Cardiac muscle cell (in vitro differentiated cells and primary cell): ENCODE data around the gene ELAVL2. TPM values are rescaled to one million over a fixed set of nuclear protein-coding genes. Genes with fewer than 3 reads are reported as not detected.

ENCODE experiments used
- DNase-seq, 2 donors: peaks; one replicate each; pipeline versions ENCODE4 v3.0.0 to v3.0.0-alpha.2; 2010 to 2017; ENCODE audit warnings: low read depth in 1 of 2, low spot score in 1 of 2
- H3K27ac ChIP-seq: fragments of 200-600 bp; sonication (generic); 2 replicates; pipeline ENCODE4 v1.5.1; 2016
- H3K27me3 ChIP-seq: fragments of 200-600 bp; sonication (generic); 2 replicates; pipeline ENCODE4 v1.6.0; 2016; ENCODE audit warnings: control low read depth
- H3K36me3 ChIP-seq: fragments of 200-600 bp; sonication (generic); 2 replicates; pipeline ENCODE4 v1.5.1; 2016; ENCODE audit warnings: control low read depth
- H3K4me1 ChIP-seq: fragments of 200-600 bp; sonication (generic); 2 replicates; pipeline ENCODE4 v1.8.1; 2017; ENCODE audit warnings: low read depth, mild to moderate bottlenecking, mixed run types
- H3K4me3 ChIP-seq: fragments of 200-600 bp; sonication (generic); 2 replicates; pipeline ENCODE4 v1.5.1; 2016; ENCODE audit warnings: mild to moderate bottlenecking
- H3K9me3 ChIP-seq: fragments of 200-600 bp; sonication (generic); 2 replicates; pipeline ENCODE4 v1.5.1; 2017; ENCODE audit warnings: low read depth, mild to moderate bottlenecking, control low read depth
- polyA plus RNA-seq: library from polyadenylated mRNA; unstranded; fragments of >200 nt; fragmentation: Nextera tagmentation; extraction: Ambion mirVana; gene quantifications from 2 replicates; pipeline ENCODE4 v1.2.1, GENCODE V29; 2016
- total RNA-seq: library from RNA; depleted of rRNA; stranded (reverse); fragments of >200 nt; gene quantifications from 2 replicates; pipeline ENCODE4 v1.2.3, GENCODE V29; 2016
- TF ChIP-seq, protein P1 (sequence below): IDR thresholded peaks from 2 replicates; pipeline ENCODE4 v1.5.1; 2012; ENCODE audit warnings: low read depth, mild to moderate bottlenecking, low read length

ELAVL2 gene
- total and polyA plus RNA-seq, 2 experiments from 2014 or later: 3.2 to 11.2 TPM

DNA sequence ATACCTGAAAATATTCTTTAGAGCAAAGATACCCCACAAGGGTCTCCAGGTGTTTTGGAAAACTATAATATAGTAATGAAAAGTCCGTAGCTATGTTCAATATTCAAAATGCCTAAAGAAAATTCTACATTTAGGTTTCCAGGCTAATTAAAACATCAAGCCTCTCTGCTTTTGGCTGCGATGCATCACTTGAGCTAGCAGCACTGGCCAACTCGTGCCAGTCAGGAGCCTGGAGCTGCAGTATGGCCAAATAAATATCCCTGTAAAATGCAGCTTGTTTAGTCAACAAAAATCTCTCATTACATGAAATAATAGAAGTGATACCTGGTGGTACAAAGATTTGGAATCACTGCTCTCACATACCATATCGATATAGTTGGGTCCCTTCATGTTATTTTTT lies 181.1 kb downstream of the ELAVL2 start:
- Histone ChIP-seq H3K4me1 (no peaks in the 10 kb centered on the region), H3K4me3 (no peak overlapping the region), H3K36me3 (no peaks in the 10 kb centered on the region), H3K27me3 (no peaks in the 10 kb centered on the region), H3K9me3 (no peaks in the 10 kb centered on the region), H3K27ac (no peak overlapping the region)
- TF ChIP-seq, protein P1, sequence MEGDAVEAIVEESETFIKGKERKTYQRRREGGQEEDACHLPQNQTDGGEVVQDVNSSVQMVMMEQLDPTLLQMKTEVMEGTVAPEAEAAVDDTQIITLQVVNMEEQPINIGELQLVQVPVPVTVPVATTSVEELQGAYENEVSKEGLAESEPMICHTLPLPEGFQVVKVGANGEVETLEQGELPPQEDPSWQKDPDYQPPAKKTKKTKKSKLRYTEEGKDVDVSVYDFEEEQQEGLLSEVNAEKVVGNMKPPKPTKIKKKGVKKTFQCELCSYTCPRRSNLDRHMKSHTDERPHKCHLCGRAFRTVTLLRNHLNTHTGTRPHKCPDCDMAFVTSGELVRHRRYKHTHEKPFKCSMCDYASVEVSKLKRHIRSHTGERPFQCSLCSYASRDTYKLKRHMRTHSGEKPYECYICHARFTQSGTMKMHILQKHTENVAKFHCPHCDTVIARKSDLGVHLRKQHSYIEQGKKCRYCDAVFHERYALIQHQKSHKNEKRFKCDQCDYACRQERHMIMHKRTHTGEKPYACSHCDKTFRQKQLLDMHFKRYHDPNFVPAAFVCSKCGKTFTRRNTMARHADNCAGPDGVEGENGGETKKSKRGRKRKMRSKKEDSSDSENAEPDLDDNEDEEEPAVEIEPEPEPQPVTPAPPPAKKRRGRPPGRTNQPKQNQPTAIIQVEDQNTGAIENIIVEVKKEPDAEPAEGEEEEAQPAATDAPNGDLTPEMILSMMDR: no peak
- DNase-seq: no peak

DNA sequence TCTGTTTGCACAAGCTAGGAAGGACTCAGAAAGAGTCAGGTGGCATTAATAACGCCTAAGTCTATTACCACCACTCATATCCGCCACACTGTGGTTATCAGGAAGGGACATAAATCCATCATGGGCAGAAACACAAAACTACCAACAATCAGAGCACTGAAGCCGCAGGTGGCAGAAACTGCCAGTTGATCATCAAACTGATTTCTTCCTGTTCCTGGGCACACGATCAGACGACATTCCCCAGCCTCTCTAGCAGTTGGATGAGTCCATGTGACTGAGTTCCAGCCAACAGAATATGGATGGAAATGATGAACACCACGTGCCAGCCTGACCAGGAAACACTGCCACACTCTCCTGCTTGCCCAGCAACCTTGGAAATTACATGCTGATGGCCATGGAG lies 181.7 kb downstream of the ELAVL2 start:
- no peaks in the 10 kb centered on the region for H3K9me3 ChIP-seq
- H3K4me3 ChIP-seq: no peak overlapping the region
- DNase-seq: no peak
- H3K36me3 ChIP-seq: no peaks in the 10 kb centered on the region
- no peaks in the 10 kb centered on the region for H3K4me1 ChIP-seq
- H3K27ac ChIP-seq: no peak overlapping the region
- no peaks in the 10 kb centered on the region for H3K27me3 ChIP-seq
- TF ChIP-seq, protein P1: no peak

DNA sequence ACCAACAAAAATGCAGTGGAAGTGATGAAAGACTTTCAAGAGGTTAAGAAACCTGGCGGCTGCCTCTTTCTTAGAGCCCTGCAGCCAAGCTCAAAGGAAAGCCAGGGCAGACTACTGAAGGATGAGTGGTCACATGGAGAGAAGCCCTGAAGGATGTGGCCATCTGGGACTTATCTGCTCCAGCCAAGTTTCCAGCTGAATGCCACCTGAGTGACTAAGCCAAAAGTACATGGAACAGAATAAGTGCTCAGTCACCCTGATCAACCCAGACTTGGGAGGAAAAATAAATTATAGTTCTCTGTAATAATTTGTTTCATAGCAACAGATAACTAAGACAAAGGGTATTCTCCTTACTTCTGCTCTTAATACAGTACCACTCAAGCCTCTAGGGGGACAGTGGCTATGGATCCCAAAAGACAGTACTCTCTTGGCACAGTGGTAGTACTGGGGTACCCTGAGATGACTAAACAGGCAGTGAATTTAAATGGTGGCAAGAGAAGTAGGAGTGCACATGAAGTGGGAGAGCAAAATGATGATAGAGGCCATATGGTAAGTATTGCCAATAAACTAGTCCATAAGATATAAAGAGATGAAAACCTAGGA lies 182.3 kb downstream of the ELAVL2 start:
- H3K27ac ChIP-seq: no peak overlapping the region
- DNase-seq: no peak

More for the DNA sequence above, 182.3 kb downstream of the ELAVL2 start:
- no peaks in the 10 kb centered on the region for H3K4me1 ChIP-seq
- no peaks in the 10 kb centered on the region for H3K9me3 ChIP-seq
- H3K27me3 ChIP-seq: no peaks in the 10 kb centered on the region
- H3K36me3 ChIP-seq: no peaks in the 10 kb centered on the region
- TF ChIP-seq, protein P1: no peak
- H3K4me3 ChIP-seq: no peak overlapping the region
